Tibial artery (tissue), 4 donors: ENCODE results near the gene PERM1.

Experiments
- DNase-seq, 2 donors: peaks; one replicate each; pipeline ENCODE4 v3.0.0-alpha.2; 2019
- H3K27ac ChIP-seq, 2 donors: fragments of 200-600 bp; sonication (generic) in 1 of 2; 1 replicate in 1 of 2; 2 replicates in 1 of 2; pipeline ENCODE4 v1.5.1; 2018 to 2019; ENCODE audit warnings: mild to moderate bottlenecking in 1 of 2
- H3K27me3 ChIP-seq, 2 donors: fragments of 200-600 bp; sonication (generic) in 1 of 2; one replicate each; pipeline versions ENCODE4 v1.5.1 to v1.6.0; 2016 to 2019
- H3K36me3 ChIP-seq, 3 donors: fragments of 200-600 bp; sonication (generic) in 2 of 3; one replicate each; pipeline ENCODE4 v1.5.1; 2016 to 2019; ENCODE audit warnings: mild to moderate bottlenecking in 2 of 3
- H3K4me1 ChIP-seq, 4 donors: fragments of 200-600 bp; sonication (generic) in 2 of 4; 1 replicate in 3 of 4; 2 replicates in 1 of 4; pipeline ENCODE4 v1.5.1; 2016 to 2019
- H3K4me3 ChIP-seq, 2 donors: fragments of 200-600 bp; sonication (generic) in 1 of 2; 1 replicate in 1 of 2; 2 replicates in 1 of 2; pipeline ENCODE4 v1.5.1; 2018 to 2019; ENCODE audit warnings: mild to moderate bottlenecking in 2 of 2
- H3K9me3 ChIP-seq, 3 donors: fragments of 200-600 bp; sonication (generic) in 1 of 3; one replicate each; pipeline ENCODE4 v1.5.1; 2016 to 2019
- intact Hi-C: fragments of 100-400 bp; cut with DNase I; formaldehyde crosslinking; loops from one replicate; pipeline ENCODE4 v1.15.0; 2023; ENCODE audit warnings: low total_unique reads
- TF ChIP-seq, protein P1 (sequence below), 2 experiments: fragments of 200-600 bp in 1 of 2; fragments of 450-650 bp in 1 of 2; IDR thresholded peaks; one replicate each; pipeline ENCODE4 v1.5.1; 2017 to 2019; ENCODE audit warnings: antibody characterized with exemption in 2 of 2, mild to moderate bottlenecking in 1 of 2, moderate library complexity in 1 of 2

The PERM1 gene

DNA sequence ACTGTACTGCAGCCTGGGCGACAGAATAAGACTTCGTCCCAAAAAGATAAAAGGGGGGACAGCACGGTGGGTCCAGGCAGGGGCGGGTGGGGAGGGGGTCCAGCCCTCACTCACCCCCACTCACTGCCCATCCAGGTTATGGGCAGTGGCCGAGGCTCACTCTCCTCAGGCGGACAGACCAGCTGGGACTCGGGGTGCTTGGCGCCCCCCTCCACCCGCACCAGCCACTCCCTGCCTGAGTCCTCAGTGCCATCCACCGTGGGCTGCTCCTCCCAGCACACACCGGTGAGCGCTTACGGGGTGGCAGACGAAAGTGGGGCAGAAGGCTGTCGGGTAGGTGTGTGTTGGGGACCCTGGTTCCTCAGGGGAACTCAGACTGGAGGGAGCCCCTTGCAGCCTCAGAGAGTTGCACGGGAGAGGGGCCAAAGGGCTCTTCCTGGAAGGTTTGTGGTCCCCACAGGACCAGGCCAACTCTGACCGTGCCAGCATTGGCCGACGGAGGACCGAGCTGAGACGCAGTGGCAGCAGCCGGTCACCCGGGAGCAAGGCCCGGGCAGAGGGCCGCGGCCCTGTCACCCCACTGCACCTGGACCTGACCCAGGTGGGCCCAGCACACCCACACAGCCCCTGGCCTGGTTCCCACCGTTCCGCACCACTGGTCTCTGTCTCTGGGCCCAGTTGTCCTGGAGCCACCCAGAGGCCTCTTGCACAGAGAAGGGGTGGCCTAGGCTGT is 9.0 kb downstream of the PERM1 start:
- Histone ChIP-seq H3K4me1 (peaks cover 0 to 16% (median 7%) of the 10 kb centered on the region in 4 donors), H3K4me3 (no peak overlapping the region), H3K27me3 (peaks cover 0 to 78% of the 10 kb centered on the region in 2 donors), H3K36me3 (no peaks in the 10 kb centered on the region), H3K27ac (no peak overlapping the region), H3K9me3 (no peaks in the 10 kb centered on the region)
- TF ChIP-seq, protein P1, sequence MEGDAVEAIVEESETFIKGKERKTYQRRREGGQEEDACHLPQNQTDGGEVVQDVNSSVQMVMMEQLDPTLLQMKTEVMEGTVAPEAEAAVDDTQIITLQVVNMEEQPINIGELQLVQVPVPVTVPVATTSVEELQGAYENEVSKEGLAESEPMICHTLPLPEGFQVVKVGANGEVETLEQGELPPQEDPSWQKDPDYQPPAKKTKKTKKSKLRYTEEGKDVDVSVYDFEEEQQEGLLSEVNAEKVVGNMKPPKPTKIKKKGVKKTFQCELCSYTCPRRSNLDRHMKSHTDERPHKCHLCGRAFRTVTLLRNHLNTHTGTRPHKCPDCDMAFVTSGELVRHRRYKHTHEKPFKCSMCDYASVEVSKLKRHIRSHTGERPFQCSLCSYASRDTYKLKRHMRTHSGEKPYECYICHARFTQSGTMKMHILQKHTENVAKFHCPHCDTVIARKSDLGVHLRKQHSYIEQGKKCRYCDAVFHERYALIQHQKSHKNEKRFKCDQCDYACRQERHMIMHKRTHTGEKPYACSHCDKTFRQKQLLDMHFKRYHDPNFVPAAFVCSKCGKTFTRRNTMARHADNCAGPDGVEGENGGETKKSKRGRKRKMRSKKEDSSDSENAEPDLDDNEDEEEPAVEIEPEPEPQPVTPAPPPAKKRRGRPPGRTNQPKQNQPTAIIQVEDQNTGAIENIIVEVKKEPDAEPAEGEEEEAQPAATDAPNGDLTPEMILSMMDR (IDR thresholded peaks at IDR 0.05), result no peak
- intact Hi-C loops, result no loop called here
- no peak for DNase-seq

DNA sequence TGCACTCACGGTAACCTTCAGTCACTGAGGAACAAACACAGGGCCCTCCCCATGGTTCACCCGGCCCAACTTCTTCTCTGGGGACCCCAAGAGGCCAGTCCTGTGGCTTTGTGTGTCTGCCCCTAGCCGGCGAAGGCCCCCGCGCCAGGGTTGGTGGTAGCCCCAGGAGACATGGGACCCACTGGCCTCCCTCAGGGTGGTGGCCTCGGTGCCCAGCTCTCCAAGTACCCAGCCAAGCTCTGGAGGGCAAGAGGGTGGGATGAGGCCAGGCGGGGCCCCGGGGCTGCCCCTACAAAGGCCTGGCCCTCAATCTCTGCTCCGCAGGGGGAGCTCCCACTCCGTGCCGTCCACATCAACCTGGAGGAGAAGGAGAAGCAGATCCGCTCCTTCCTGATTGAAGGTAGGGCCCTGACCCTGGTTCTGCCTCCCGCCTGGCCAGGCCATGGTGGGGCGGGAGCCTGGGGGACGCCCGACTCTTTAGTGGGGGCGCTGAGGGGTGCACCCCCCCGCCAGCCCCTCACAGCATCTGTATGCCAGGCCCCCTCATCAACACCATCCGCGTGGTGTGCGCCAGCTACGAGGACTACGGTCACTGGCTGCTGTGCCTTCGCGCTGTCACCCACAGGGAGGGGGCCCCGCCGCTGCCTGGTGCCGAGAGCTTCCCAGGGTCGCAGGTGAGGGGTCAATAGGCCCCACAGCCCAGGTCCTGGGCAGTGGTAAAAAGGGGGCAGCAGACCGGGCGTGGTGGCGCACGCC is 10.0 kb downstream of the PERM1 start:
- H3K4me1 ChIP-seq, result peaks cover 0 to 26% (median 12%) of the 10 kb centered on the region in 4 donors
- intact Hi-C loops, result no loop called here
- no peaks in the 10 kb centered on the region for H3K36me3 ChIP-seq
- DNase-seq, result no peak
- no peak overlapping the region for H3K27ac ChIP-seq
- H3K27me3 ChIP-seq, result peaks cover 0 to 85% of the 10 kb centered on the region in 2 donors
- H3K9me3 ChIP-seq, result no peaks in the 10 kb centered on the region
- TF ChIP-seq, protein P1 (IDR thresholded peaks at IDR 0.05), result no peak
- H3K4me3 ChIP-seq, result no peak overlapping the region

DNA sequence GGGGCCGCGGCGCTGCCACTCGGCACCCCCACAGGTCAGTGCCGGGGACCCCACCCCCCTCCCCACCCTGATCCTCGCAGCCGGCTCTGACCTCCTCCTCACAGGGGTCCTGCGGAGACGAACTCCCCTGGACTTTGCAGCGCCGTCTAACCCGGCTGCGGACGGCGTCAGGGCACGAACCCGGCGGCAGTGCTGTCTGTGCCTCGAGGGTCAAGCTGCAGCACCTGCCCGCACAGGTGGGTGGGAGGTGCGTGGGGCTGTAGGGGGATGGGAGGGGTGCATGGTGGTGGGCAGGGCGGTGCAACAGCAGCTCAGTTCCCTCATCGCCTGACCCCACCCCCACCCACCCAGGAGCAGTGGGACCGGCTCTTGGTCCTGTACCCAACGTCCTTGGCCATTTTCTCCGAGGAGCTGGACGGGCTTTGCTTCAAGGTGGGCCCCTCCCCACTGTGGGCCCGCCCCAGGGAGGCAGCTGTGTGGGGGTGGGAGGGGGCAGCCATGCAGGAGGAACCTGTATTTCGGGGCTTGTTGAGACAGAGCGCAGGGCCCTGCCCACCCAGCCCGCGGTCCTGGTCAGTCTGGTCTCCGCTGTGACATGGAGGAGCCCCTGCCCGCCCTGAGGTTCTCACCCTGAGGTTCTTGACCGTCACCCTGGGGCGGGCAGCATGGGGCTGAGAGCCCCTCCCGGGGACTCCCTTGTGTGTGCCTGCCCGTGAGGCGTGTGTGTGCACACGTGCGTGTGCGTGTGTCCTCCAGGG is 10.7 kb downstream of the PERM1 start:
- TF ChIP-seq, protein P1 (IDR thresholded peaks at IDR 0.05), result no peak
- intact Hi-C loops, result no loop called here
- Histone ChIP-seq H3K4me3 (no peak overlapping the region), H3K27ac (no peak overlapping the region), H3K9me3 (no peaks in the 10 kb centered on the region), H3K27me3 (peaks cover 0 to 82% of the 10 kb centered on the region in 2 donors), H3K36me3 (no peaks in the 10 kb centered on the region), H3K4me1 (peaks cover 0 to 30% (median 14%) of the 10 kb centered on the region in 4 donors)
- no peak for DNase-seq

DNA sequence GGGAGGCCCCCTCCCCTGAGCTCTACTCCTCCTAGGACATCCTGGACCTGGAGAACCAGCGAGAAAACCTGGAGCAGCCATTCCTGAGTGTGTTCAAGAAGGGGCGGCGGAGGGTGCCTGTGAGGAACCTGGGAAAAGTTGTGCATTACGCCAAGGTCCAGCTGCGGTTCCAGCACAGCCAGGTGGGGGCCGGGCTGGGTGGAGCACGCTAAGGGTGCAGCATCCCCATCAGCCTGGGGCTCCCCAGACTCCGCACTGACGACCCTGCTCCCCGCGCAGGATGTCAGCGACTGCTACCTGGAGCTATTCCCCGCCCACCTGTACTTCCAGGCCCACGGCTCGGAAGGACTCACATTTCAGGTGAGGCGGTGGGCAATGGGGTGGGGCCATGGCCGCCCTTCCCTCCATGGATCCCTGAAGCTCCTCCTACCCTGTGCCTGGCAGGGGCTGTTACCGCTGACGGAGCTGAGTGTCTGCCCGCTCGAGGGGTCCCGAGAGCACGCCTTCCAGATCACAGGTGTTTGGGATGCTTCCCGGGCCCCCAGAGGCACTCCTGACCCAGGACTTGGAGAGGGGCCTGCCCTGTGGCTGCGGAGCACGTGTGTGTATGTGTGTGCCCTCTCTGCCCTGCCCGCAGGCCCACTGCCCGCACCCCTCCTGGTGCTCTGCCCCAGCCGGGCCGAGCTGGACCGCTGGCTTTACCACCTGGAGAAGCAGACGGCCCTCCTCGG is 11.5 kb downstream of the PERM1 start:
- no peak for DNase-seq
- H3K36me3 ChIP-seq, result no peaks in the 10 kb centered on the region
- peaks cover 0 to 30% (median 14%) of the 10 kb centered on the region in 4 donors for H3K4me1 ChIP-seq
- TF ChIP-seq, protein P1 (IDR thresholded peaks at IDR 0.05), result no peak
- no peaks in the 10 kb centered on the region for H3K9me3 ChIP-seq
- H3K27ac ChIP-seq, result no peak overlapping the region
- peaks cover 0 to 77% of the 10 kb centered on the region in 2 donors for H3K27me3 ChIP-seq
- intact Hi-C loops, result no loop called here
- H3K4me3 ChIP-seq, result no peak overlapping the region

GRCh38 chr1:969260-969855 is 12.5 kb downstream of the PERM1 start:
- H3K4me1 ChIP-seq, result peaks cover 0 to 31% (median 14%) of the 10 kb centered on the region in 4 donors
- DNase-seq, result no peak
- H3K4me3 ChIP-seq, result no peak overlapping the region
- TF ChIP-seq, protein P1 (IDR thresholded peaks at IDR 0.05), result no peak
- intact Hi-C loops, result no loop called here
- H3K9me3 ChIP-seq, result no peaks in the 10 kb centered on the region
- H3K27ac ChIP-seq, result no peak overlapping the region
- H3K27me3 ChIP-seq, result peaks cover 0 to 66% of the 10 kb centered on the region in 2 donors
- peaks cover 0 to 5% (median 0%) of the 10 kb centered on the region in 3 donors for H3K36me3 ChIP-seq
